ENCODE results near the gene FLT4.

DNA sequence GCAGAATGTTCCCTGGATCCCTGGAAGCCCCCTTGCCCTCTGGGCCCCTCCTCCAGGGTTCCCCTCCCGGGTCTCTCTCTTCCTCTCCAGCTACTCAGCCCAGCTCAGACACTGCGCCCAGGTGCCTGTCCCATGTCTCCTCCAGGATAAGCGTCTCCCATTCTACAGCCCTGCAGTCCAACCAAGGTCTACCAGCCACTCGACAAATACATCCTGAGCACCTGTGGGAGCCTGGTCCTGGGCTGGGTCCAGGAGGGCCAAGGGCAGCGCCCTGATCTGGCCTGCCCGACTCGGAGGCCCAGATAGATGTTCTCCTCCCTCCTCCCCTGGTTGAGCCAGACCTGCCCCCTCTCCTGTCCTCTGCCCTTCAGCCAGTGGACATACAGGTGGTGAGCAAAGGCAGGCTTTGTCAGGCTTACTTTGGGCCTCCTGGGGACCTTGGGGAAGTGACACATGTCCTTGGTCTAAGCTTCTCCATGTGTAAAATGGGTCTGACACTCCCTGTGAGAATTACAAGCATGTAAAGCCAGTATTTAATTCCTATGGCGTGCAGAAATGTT lies 1.4 kb downstream of the FLT4 start:
- TF ChIP-seq POLR2A (IDR thresholded peaks at IDR 0.05; ENCODE audit: insufficient read depth in 1 of 2, low read depth in 2 of 2, low read length in 2 of 2) (no peak), RFXANK (CRISPR knock-in tag; IDR thresholded peaks at IDR 0.05) (no peak)
